B cell (primary cell): ENCODE data around the gene TRMU.

ENCODE experiments used
- CTCF ChIP-seq: fragments of 200-600 bp; IDR thresholded peaks from one replicate; pipeline ENCODE4 v1.8.0; 2022; ENCODE audit warnings: antibody characterized with exemption, mild to moderate bottlenecking
- EZH2 ChIP-seq: IDR thresholded peaks from 2 replicates; pipeline ENCODE4 v1.6.1; 2012; ENCODE audit warnings: borderline replicate concordance, low read depth, mild to moderate bottlenecking, moderate library complexity, low read length; ENCODE audit not compliant: insufficient read depth, poor library complexity, severe bottlenecking

- no peak for TF ChIP-seq EZH2
- no peak for TF ChIP-seq CTCF
Measured at GRCh38 chr22:46373159-46373558, 37.6 kb downstream of the TRMU start.
